ENCODE measurements around the gene ARSB.

GRCh38 chr5:78881884-78882283 lies 103.2 kb downstream of the ARSB start:
- TF ChIP-seq POLR2A (IDR thresholded peaks at IDR 0.05) (no peak), CTCF (IDR thresholded peaks at IDR 0.05) (no peak)
